Subcutaneous abdominal adipose tissue (tissue), 5 donors: Measurements from ENCODE around the gene PRF1.

Experiments used
- H3K27ac ChIP-seq: one replicate; pipeline ENCODE4 v1.7.0; 2013; ENCODE audit warnings: low read depth, mild to moderate bottlenecking, inconsistent platforms, low read length, moderate library complexity
- H3K27me3 ChIP-seq, 5 donors: one replicate each; pipeline ENCODE4 v1.7.0; 2013; ENCODE audit warnings: low read length in 5 of 5, inconsistent platforms in 1 of 5; ENCODE audit not compliant: control insufficient read depth in 5 of 5, insufficient read depth in 4 of 5
- H3K36me3 ChIP-seq, 5 donors: one replicate each; pipeline ENCODE4 v1.7.0; 2013; ENCODE audit warnings: low read length in 5 of 5; ENCODE audit not compliant: control insufficient read depth in 5 of 5, insufficient read depth in 5 of 5
- H3K4me1 ChIP-seq, 5 donors: one replicate each; pipeline ENCODE4 v1.7.0; 2013; ENCODE audit warnings: low read length in 5 of 5, mild to moderate bottlenecking in 3 of 5, moderate library complexity in 1 of 5; ENCODE audit not compliant: control insufficient read depth in 5 of 5, insufficient read depth in 5 of 5
- H3K4me3 ChIP-seq, 5 donors: one replicate each; pipeline ENCODE4 v1.7.0; 2013; ENCODE audit warnings: low read length in 5 of 5, low read depth in 1 of 5
- H3K9ac ChIP-seq, 5 donors: one replicate each; pipeline ENCODE4 v1.7.0; 2013; ENCODE audit warnings: low read length in 5 of 5, mild to moderate bottlenecking in 4 of 5, moderate library complexity in 3 of 5
- H3K9me3 ChIP-seq, 5 donors: one replicate each; pipeline ENCODE4 v1.7.0; 2013; ENCODE audit warnings: low read length in 5 of 5; ENCODE audit not compliant: control insufficient read depth in 5 of 5
- donor health status: healthy.
- donor health status: healthy.
- donor health status: healthy.
- donor health status: healthy.
- donor health status: healthy.

Gene PRF1

GRCh38 chr10:70561070-70561469 is 41.5 kb downstream of the PRF1 start:
- no peak overlapping the region for H3K9ac ChIP-seq
- H3K9me3 ChIP-seq = no peaks in the 10 kb centered on the region
- peaks cover 0 to 14% (median 4%) of the 10 kb centered on the region in 5 donors for H3K36me3 ChIP-seq
- no peak overlapping the region for H3K4me3 ChIP-seq
- H3K27ac ChIP-seq = no peak overlapping the region
- H3K4me1 ChIP-seq = peaks cover 0 to 24% (median 21%) of the 10 kb centered on the region in 5 donors
- H3K27me3 ChIP-seq = peaks cover 0 to 3% (median 0%) of the 10 kb centered on the region in 5 donors

- Histone ChIP-seq H3K9ac (no peak overlapping the region), H3K36me3 (peaks cover 0 to 11% (median 4%) of the 10 kb centered on the region in 5 donors), H3K9me3 (no peaks in the 10 kb centered on the region), H3K27me3 (peaks cover 0 to 3% (median 0%) of the 10 kb centered on the region in 5 donors), H3K27ac (no peak overlapping the region), H3K4me3 (no peak overlapping the region), H3K4me1 (peaks cover 0 to 24% (median 20%) of the 10 kb centered on the region in 5 donors)
Measured at GRCh38 chr10:70560511-70560941, 42.0 kb downstream of the PRF1 start.

GRCh38 chr10:70559861-70560260 is 42.7 kb downstream of the PRF1 start:
- Histone ChIP-seq H3K9me3 (no peaks in the 10 kb centered on the region), H3K36me3 (peaks cover 0 to 10% (median 2%) of the 10 kb centered on the region in 5 donors), H3K27me3 (peaks cover 0 to 3% (median 0%) of the 10 kb centered on the region in 5 donors), H3K4me3 (no peak overlapping the region), H3K4me1 (peaks cover 0 to 23% (median 13%) of the 10 kb centered on the region in 5 donors), H3K27ac (no peak overlapping the region), H3K9ac (no peak overlapping the region)

GRCh38 chr10:70558871-70559810 is 43.4 kb downstream of the PRF1 start:
- Histone ChIP-seq H3K27ac (no peak overlapping the region), H3K27me3 (peaks cover 0 to 2% (median 0%) of the 10 kb centered on the region in 5 donors), H3K9me3 (no peaks in the 10 kb centered on the region), H3K9ac (no peak overlapping the region), H3K36me3 (peaks cover 0 to 3% (median 2%) of the 10 kb centered on the region in 5 donors), H3K4me1 (peaks cover 0 to 23% (median 13%) of the 10 kb centered on the region in 5 donors), H3K4me3 (peak overlapping the region in 4 of 5 donors; percentile 22 to 54 (median 48))

GRCh38 chr10:70558295-70558694 is 44.2 kb downstream of the PRF1 start:
- peaks cover 0 to 3% (median 0%) of the 10 kb centered on the region in 5 donors for H3K36me3 ChIP-seq
- no peak overlapping the region for H3K4me3 ChIP-seq
- H3K27me3 ChIP-seq = no peaks in the 10 kb centered on the region
- H3K4me1 ChIP-seq = peaks cover 0 to 23% (median 13%) of the 10 kb centered on the region in 5 donors
- no peak overlapping the region for H3K27ac ChIP-seq
- H3K9me3 ChIP-seq = no peaks in the 10 kb centered on the region
- no peak overlapping the region for H3K9ac ChIP-seq

GRCh38 chr10:70557876-70558275 is 44.7 kb downstream of the PRF1 start:
- Histone ChIP-seq H3K4me1 (peaks cover 0 to 23% (median 13%) of the 10 kb centered on the region in 5 donors), H3K9ac (no peak overlapping the region), H3K9me3 (no peaks in the 10 kb centered on the region), H3K36me3 (peaks cover 0 to 6% (median 0%) of the 10 kb centered on the region in 5 donors), H3K4me3 (no peak overlapping the region), H3K27me3 (no peaks in the 10 kb centered on the region), H3K27ac (no peak overlapping the region)

GRCh38 chr10:70557086-70557845 is 45.3 kb downstream of the PRF1 start:
- Histone ChIP-seq H3K27ac (no peak overlapping the region), H3K9me3 (no peaks in the 10 kb centered on the region), H3K9ac (no peak overlapping the region), H3K4me1 (peaks cover 0 to 23% (median 13%) of the 10 kb centered on the region in 5 donors), H3K36me3 (peaks cover 0 to 8% (median 0%) of the 10 kb centered on the region in 5 donors), H3K4me3 (no peak overlapping the region), H3K27me3 (no peaks in the 10 kb centered on the region)

GRCh38 chr10:70555371-70555770 is 47.2 kb downstream of the PRF1 start:
- H3K4me3 ChIP-seq = no peak overlapping the region
- H3K27me3 ChIP-seq = no peaks in the 10 kb centered on the region
- peaks cover 0 to 37% (median 20%) of the 10 kb centered on the region in 5 donors for H3K4me1 ChIP-seq
- H3K9me3 ChIP-seq = no peaks in the 10 kb centered on the region
- peaks cover 0 to 17% (median 0%) of the 10 kb centered on the region in 5 donors for H3K36me3 ChIP-seq
- H3K9ac ChIP-seq = no peak overlapping the region
- no peak overlapping the region for H3K27ac ChIP-seq

GRCh38 chr10:70552586-70552985 is 50.0 kb downstream of the PRF1 start:
- Histone ChIP-seq H3K9ac (no peak overlapping the region), H3K4me3 (no peak overlapping the region), H3K4me1 (peaks cover 0 to 17% (median 7%) of the 10 kb centered on the region in 5 donors), H3K36me3 (peaks cover 0 to 19% (median 0%) of the 10 kb centered on the region in 5 donors), H3K27ac (no peak overlapping the region), H3K27me3 (no peaks in the 10 kb centered on the region), H3K9me3 (no peaks in the 10 kb centered on the region)
